SKM-1 (cell line): ENCODE measurements around the gene PHETA2.

ENCODE experiments used
- DNase-seq: peaks from one replicate; lab custom pipeline; 2025; ENCODE audit not compliant: unreplicated experiment; lab: John Stamatoyannopoulos, UW

Gene PHETA2

GRCh38 chr22:42074132-42074811 lies at the start of gene PHETA2:
Gene PHETA2 (plus strand): TSS chr22:42074248. CDS start chr22:42077294, 3,046 bp downstream.
- no peak for DNase-seq

GRCh38 chr22:42025421-42025820 lies 48.6 kb upstream of the PHETA2 start:
- DNase-seq: no peak

- no peak for DNase-seq
Observed at GRCh38 chr22:42026705-42027104, 47.3 kb upstream of the PHETA2 start.

GRCh38 chr22:42033263-42034181 lies 40.5 kb upstream of the PHETA2 start:
- no peak for DNase-seq

GRCh38 chr22:42035256-42035655 lies 38.8 kb upstream of the PHETA2 start:
- DNase-seq: no peak

- no peak for DNase-seq
Observed at GRCh38 chr22:42039271-42039670, 34.8 kb upstream of the PHETA2 start.

GRCh38 chr22:42041784-42042183 lies 32.3 kb upstream of the PHETA2 start:
- DNase-seq: no peak

GRCh38 chr22:42050641-42051180 lies 23.3 kb upstream of the PHETA2 start:
- DNase-seq: no peak

- no peak for DNase-seq
Observed at GRCh38 chr22:42052765-42053164, 21.3 kb upstream of the PHETA2 start.

GRCh38 chr22:42056757-42057511 lies 17.1 kb upstream of the PHETA2 start:
- DNase-seq: no peak

- no peak for DNase-seq
Observed at GRCh38 chr22:42060489-42060888, 13.6 kb upstream of the PHETA2 start.

GRCh38 chr22:42061041-42061440 lies 13.0 kb upstream of the PHETA2 start:
- no peak for DNase-seq

GRCh38 chr22:42062506-42063170 lies 11.4 kb upstream of the PHETA2 start:
- no peak for DNase-seq

- DNase-seq: no peak
Observed at GRCh38 chr22:42064629-42065028, 9.4 kb upstream of the PHETA2 start.

GRCh38 chr22:42065438-42066125 lies 8.5 kb upstream of the PHETA2 start:
- no peak for DNase-seq

- no peak for DNase-seq
Observed at GRCh38 chr22:42066126-42066761, 7.8 kb upstream of the PHETA2 start.

- no peak for DNase-seq
Observed at GRCh38 chr22:42066937-42067336, 7.1 kb upstream of the PHETA2 start.

- DNase-seq: no peak
Observed at GRCh38 chr22:42067671-42068251, 6.3 kb upstream of the PHETA2 start.

GRCh38 chr22:42068291-42068690 lies 5.8 kb upstream of the PHETA2 start:
- no peak for DNase-seq
